RKO (cell line): ENCODE measurements around the gene DTNB.
"Not testable (repeated sequence)": the region's sequence is repeated elsewhere in the genome, so short reads cannot be mapped to it uniquely, and the experiment has no call there.

Source experiments
- DNase-seq: peaks from one replicate; pipeline ENCODE4 v3.0.0-alpha.2; 2016; ENCODE audit warnings: low spot score

The DTNB gene

DNA sequence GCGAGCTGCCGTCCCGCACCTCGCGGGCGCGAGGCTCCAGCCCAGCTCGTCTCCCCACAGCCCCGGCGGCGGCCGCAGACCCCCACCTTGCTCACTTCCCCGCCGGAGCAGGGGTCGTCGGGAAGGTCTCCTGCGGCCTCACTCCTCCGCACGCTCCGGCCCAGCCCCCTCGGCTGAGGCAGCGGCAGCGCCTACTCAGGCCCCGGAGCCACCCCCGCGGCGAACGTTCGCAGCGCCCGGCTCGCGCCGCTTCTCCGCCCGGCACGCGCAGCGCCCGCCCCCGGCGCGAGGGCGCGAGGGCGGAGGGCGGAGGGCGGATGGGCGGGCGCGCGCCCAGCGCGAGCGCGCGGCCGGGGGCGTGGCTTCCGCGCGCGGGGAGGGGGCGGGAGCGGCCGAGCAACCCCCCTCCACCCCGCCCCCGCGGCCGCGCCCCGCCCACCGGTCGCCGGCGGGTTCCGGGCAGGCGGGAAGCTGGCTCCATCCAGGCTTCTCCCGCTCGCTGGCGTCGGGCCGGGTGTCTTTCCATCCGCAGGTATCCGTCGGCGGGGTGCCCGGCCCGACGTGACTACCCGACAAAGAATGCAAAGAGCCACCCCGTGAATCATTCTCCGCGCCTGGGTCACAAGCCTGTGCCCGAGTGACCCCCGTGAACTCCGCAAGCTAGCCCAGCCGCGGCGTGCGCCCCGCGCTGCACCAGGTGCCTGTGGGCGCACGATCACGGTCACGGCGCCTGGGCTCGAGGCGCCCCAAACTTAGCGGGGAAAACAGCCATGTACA is at the start of gene DTNB:
Gene DTNB (minus strand): TSS at position 278 of the 777 bp plus-strand sequence. CDS start 20,917 bp downstream, outside the sequence.
- DNase-seq: peak; percentile 73

DNA sequence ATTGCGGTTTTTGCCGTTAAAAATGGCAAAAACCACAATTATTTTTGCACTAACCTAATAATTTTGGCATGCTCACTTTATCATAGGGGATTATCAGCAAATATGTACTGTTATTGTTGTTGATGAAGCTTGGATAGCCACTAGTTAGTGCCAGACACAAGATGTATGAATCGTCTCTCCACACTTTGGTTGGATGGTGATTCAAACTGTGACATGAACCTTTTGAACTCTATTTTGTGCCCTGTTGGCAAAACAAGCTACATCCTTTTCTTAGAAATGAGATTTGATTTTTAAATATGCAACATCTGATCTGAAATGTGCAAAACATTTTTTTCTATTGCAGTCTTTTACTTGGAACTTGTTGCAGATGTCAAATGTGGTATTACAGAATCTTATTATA is 48.8 kb upstream of the DTNB start:
- DNase-seq: no peak

DNA sequence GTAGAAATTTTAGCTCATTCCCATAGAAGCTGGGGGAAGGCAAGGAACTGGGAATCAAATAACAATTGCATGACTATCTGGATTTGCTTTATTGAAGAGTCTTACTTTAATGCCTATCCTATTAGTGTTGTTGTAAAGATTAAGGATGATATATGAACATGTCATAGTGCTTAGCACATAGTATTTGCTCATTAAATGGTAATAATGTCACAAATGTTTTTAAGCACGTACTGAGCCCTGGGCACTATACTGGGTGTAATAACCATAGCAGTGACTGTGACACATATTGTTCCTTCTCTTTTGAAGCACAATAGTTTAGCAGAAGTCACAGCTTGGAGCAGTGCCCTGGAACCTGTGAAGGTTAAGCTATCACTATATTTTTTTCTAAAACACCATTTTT is 47.2 kb upstream of the DTNB start:
- no peak for DNase-seq

DNA sequence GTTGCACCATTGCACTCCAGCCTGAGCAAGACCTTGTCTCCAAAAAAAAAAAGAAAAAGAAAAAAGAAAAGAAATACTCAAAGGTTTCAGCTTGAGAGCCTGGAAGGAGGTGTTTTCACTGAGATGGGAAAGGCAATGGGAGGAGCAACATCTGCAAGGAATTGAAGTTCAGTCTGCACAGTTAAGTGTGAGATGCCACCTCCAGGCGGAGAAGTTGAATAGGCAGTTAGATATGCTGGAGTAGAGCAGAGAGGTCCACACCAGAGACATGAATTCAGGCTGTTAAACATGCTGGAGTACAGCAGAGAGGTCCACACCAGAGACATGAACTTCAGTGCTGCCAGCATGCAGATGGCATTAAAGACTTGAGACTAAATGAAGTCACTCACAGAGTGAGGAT is 41.4 kb upstream of the DTNB start:
- peak; percentile 26 for DNase-seq

GRCh38 chr2:25712455-25712854 is 39.1 kb upstream of the DTNB start:
- DNase-seq: no peak

- no peak for DNase-seq
Measured at GRCh38 chr2:25711675-25712354, 38.4 kb upstream of the DTNB start.

DNA sequence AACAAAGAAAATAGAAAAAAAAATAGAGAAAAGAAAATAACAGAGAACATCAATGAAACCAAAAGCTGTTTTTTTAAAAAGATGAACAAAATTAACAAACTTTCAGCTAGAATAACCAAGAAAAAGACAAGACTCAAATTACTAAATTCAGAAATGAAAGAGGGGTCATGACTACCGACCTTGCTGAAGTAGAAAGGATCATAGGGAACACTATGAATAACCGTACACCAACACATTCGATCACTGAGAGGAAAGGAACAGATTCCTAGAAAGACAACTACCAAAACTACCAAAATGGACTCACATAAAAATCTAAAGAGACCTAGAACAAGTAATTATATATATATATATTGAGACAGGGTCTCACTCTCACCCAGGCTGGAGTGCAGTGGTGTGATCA is 37.4 kb upstream of the DTNB start:
- DNase-seq: no peak

DNA sequence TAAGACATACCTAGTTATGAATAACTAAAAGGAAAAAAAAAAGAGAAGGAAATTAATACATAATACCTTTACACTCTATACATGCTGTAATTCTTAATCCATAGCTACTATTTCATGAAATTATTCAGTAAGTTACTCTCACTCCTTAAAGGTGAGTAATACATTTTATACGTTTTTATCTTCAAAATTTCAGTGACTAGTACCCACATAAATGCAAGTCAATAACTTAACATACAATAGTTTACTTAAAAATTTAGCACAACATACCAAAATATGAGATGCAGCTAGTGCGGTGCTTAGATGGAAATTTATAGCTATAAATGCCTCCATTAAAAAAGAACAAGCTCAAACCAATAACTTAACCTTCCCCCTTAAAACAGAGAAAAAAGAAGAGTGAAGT is 36.0 kb upstream of the DTNB start:
- no peak for DNase-seq

GRCh38 chr2:25707927-25708590 is 34.7 kb upstream of the DTNB start:
- no peak for DNase-seq

DNA sequence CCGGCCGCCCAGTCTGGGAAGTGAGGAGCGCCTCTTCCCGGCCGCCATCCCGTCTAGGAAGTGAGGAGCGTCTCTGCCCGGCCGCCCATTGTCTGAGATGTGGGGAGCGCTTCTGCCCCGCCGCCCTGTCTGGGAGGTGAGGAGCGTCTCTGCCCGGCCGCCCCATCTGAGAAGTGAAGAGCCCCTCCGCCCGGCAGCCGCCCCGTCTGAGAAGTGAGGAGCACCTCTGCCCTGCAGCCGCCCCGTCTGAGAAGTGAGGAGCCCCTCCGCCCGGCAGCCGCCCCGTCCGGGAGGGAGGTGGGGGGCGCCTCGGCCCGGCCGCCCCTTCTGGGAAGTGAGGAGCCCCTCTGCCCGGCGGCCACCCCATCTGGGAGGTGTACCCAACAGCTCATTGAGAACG is 32.2 kb upstream of the DTNB start:
- DNase-seq: not testable (repeated sequence)

DNA sequence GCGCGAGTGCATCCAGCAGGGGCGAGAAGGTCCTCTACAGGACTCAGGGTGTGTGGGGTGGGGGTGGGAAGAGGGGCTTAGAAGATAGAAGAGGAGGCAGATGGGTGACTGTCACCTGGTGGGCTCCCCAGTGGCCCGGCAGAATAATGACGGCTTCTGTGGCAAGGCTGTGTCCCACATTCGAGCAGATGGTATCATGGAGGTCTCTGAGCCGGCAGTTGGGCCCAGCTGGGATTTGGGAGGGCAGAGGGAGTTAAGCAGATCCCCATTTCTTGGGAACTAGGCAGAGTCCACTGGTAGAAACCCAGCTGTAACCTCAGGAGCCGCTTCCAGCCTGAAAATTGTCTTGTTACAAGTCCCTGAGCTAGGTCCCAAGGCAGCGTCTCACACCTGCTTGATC is 28.4 kb upstream of the DTNB start:
- no peak for DNase-seq

GRCh38 chr2:25700221-25700660 is 26.9 kb upstream of the DTNB start:
- DNase-seq: peak; percentile 81

DNA sequence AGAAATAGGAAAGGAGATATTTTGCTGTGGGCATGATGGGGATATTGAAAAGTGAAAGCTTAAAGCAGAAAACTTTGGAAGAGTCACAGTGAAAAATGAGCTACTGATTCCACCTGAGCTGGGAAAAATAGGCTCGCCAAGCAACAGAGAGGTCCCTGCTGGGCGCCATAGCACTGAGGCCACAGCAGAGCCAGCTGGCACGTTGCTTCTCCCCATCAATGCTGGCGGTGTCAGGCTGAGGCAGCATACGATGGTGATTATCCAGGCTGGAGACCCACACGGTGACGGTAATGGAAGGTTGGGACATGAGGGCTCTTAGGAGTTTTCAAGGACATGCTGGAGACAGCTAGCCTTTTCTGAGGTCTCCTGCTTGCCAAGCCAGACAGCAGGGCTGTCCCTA is 25.8 kb upstream of the DTNB start:
- no peak for DNase-seq

GRCh38 chr2:25698752-25699151 is 25.4 kb upstream of the DTNB start:
- DNase-seq: no peak

GRCh38 chr2:25697559-25698341 is 24.4 kb upstream of the DTNB start:
- no peak for DNase-seq

- DNase-seq: no peak
Measured at GRCh38 chr2:25692737-25693445, 19.5 kb upstream of the DTNB start.

- no peak for DNase-seq
Measured at GRCh38 chr2:25692143-25692542, 18.8 kb upstream of the DTNB start.

GRCh38 chr2:25690058-25690457 is 16.7 kb upstream of the DTNB start:
- peak; percentile 28 for DNase-seq

- DNase-seq: no peak
Measured at GRCh38 chr2:25688236-25688635, 14.9 kb upstream of the DTNB start.

DNA sequence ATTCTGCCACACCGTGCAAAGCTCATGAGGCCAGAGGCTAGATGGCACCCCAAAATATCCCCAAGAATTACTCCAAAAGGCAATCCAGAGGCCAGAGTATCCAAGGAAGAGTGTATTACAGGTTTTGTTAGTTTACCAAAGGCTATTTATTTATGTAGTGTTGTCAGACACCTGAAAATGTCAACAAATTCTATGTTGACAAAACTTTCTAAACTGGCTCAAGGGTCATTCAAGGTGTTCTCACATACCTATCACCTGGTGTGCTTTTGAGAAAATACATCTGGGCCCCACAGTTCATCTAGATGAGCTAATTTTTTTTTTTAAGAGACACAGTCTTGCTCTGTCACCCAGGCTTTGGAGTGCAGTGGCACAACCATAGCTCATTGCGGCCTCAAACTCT is 12.4 kb upstream of the DTNB start:
- no peak for DNase-seq
